SK-N-MC (cell line): ENCODE data around the gene RGS9.

Experiments used
- DNase-seq: peaks from one replicate; pipeline ENCODE4 v3.0.0-alpha.2; 2011; ENCODE audit warnings: low read depth, low spot score
- H3K27ac ChIP-seq: fragments of 200-600 bp; sonication (generic); 2 replicates; pipeline ENCODE4 v1.5.1; 2016; ENCODE audit warnings: mixed run types
- H3K36me3 ChIP-seq: fragments of 200-600 bp; sonication (generic); 2 replicates; pipeline ENCODE4 v1.6.1; 2017; ENCODE audit warnings: antibody characterized with exemption, low read length, mixed read lengths; ENCODE audit not compliant: insufficient read depth
- H3K4me3 ChIP-seq: fragments of 200-600 bp; sonication (generic); 2 replicates; pipeline ENCODE4 v1.5.1; 2016
- H3K9ac ChIP-seq: fragments of 200-600 bp; sonication (generic); 2 replicates; pipeline ENCODE4 v1.8.0; 2017; ENCODE audit warnings: mixed run types, mixed read lengths; ENCODE audit not compliant: insufficient read length
- H3K9me3 ChIP-seq: fragments of 200-600 bp; sonication (generic); 2 replicates; pipeline ENCODE4 v1.6.1; 2017; ENCODE audit warnings: low read depth, mild to moderate bottlenecking, antibody characterized with exemption, low read length, moderate library complexity, mixed read lengths
- EZH2 ChIP-seq: fragments of 200-600 bp; sonication (generic); IDR thresholded peaks from one replicate; pipeline ENCODE4 v1.6.1; 2017; ENCODE audit warnings: antibody characterized with exemption
- FOXP2 ChIP-seq: optimal IDR thresholded peaks from 2 replicates; pipeline ENCODE3; 2011; ENCODE audit warnings: mild to moderate bottlenecking, moderate library complexity; ENCODE audit not compliant: insufficient read depth; ENCODE audit errors: extremely low read length, control extremely low read depth
- POLR2AphosphoS5 ChIP-seq: IDR thresholded peaks from 2 replicates; pipeline ENCODE4 v1.6.1; 2012; ENCODE audit warnings: mild to moderate bottlenecking, low read depth, low read length, borderline replicate concordance

Gene RGS9

GRCh38 chr17:65099475-65099874 lies 37.7 kb upstream of the RGS9 start:
- H3K27ac ChIP-seq, result no peak overlapping the region
- H3K9me3 ChIP-seq, result no peaks in the 10 kb centered on the region
- H3K36me3 ChIP-seq, result no peaks in the 10 kb centered on the region
- no peak for TF ChIP-seq EZH2
- TF ChIP-seq FOXP2, result no peak
- TF ChIP-seq POLR2AphosphoS5, result no peak
- H3K9ac ChIP-seq, result no peak overlapping the region
- no peak overlapping the region for H3K4me3 ChIP-seq
- DNase-seq, result no peak

- Histone ChIP-seq H3K9ac (no peak overlapping the region), H3K27ac (no peak overlapping the region), H3K4me3 (peak overlapping the region; percentile 54), H3K36me3 (no peaks in the 10 kb centered on the region), H3K9me3 (no peaks in the 10 kb centered on the region)
- DNase-seq, result no peak
- TF ChIP-seq POLR2AphosphoS5 (no peak), FOXP2 (no peak), EZH2 (no peak)
These were observed 37.2 kb upstream of the RGS9 start for GRCh38 chr17:65099941-65100315.

GRCh38 chr17:65100316-65101140 lies 36.6 kb upstream of the RGS9 start:
- TF ChIP-seq EZH2 (no peak), POLR2AphosphoS5 (no peak), FOXP2 (no peak)
- H3K9ac ChIP-seq, result no peak overlapping the region
- H3K36me3 ChIP-seq, result no peaks in the 10 kb centered on the region
- H3K4me3 ChIP-seq, result peak overlapping the region; percentile 54
- H3K27ac ChIP-seq, result no peak overlapping the region
- no peaks in the 10 kb centered on the region for H3K9me3 ChIP-seq
- no peak for DNase-seq

- H3K9me3 ChIP-seq, result no peaks in the 10 kb centered on the region
- no peak overlapping the region for H3K27ac ChIP-seq
- H3K36me3 ChIP-seq, result no peaks in the 10 kb centered on the region
- TF ChIP-seq FOXP2 (no peak), EZH2 (no peak), POLR2AphosphoS5 (no peak)
- DNase-seq, result no peak
- H3K4me3 ChIP-seq, result no peak overlapping the region
- no peak overlapping the region for H3K9ac ChIP-seq
These were observed 35.8 kb upstream of the RGS9 start for GRCh38 chr17:65101371-65101770.

GRCh38 chr17:65102235-65102634 lies 34.9 kb upstream of the RGS9 start:
- no peak for TF ChIP-seq FOXP2
- no peak for DNase-seq
- H3K9ac ChIP-seq, result no peak overlapping the region
- no peaks in the 10 kb centered on the region for H3K9me3 ChIP-seq
- no peak overlapping the region for H3K4me3 ChIP-seq
- no peak overlapping the region for H3K27ac ChIP-seq
- H3K36me3 ChIP-seq, result no peaks in the 10 kb centered on the region

- H3K9me3 ChIP-seq, result no peaks in the 10 kb centered on the region
- DNase-seq, result no peak
- H3K9ac ChIP-seq, result no peak overlapping the region
- H3K4me3 ChIP-seq, result no peak overlapping the region
- TF ChIP-seq POLR2AphosphoS5, result no peak
- TF ChIP-seq EZH2, result no peak
- no peak for TF ChIP-seq FOXP2
- H3K27ac ChIP-seq, result no peak overlapping the region
- H3K36me3 ChIP-seq, result no peaks in the 10 kb centered on the region
These were observed 34.4 kb upstream of the RGS9 start for GRCh38 chr17:65102788-65103187.

- Histone ChIP-seq H3K4me3 (no peak overlapping the region), H3K9me3 (no peaks in the 10 kb centered on the region), H3K27ac (no peak overlapping the region), H3K36me3 (no peaks in the 10 kb centered on the region), H3K9ac (no peak overlapping the region)
- TF ChIP-seq FOXP2, result no peak
- TF ChIP-seq POLR2AphosphoS5, result no peak
- TF ChIP-seq EZH2, result no peak
- DNase-seq, result no peak
These were observed 33.7 kb upstream of the RGS9 start for GRCh38 chr17:65103431-65103830.

- Histone ChIP-seq H3K4me3 (no peak overlapping the region), H3K9me3 (no peaks in the 10 kb centered on the region), H3K9ac (no peak overlapping the region), H3K27ac (no peak overlapping the region), H3K36me3 (no peaks in the 10 kb centered on the region)
- no peak for TF ChIP-seq EZH2
- no peak for TF ChIP-seq FOXP2
- no peak for TF ChIP-seq POLR2AphosphoS5
- no peak for DNase-seq
These were observed 33.3 kb upstream of the RGS9 start for GRCh38 chr17:65103896-65104295.

GRCh38 chr17:65104541-65104940 lies 32.6 kb upstream of the RGS9 start:
- Histone ChIP-seq H3K36me3 (no peaks in the 10 kb centered on the region), H3K9me3 (no peaks in the 10 kb centered on the region), H3K9ac (no peak overlapping the region), H3K27ac (no peak overlapping the region), H3K4me3 (no peak overlapping the region)
- TF ChIP-seq POLR2AphosphoS5, result no peak
- no peak for TF ChIP-seq FOXP2
- DNase-seq, result no peak
